Stimulated activated CD8-positive, alpha-beta memory T cell treated with anti-CD3 and anti-CD28 coated beads, Interleukin-4, amount 100 ng/mL, for 4 hours (primary cell): ENCODE data around the gene RREB1.

Source experiments
- DNase-seq, 2 donors: peaks; one replicate each; pipeline ENCODE4 v3.0.0-alpha.2; 2020; ENCODE audit warnings: low read depth in 2 of 2, low spot score in 1 of 2

RREB1 gene

GRCh38 chr6:7107578-7108195, at the start of gene RREB1:
Gene RREB1, plus strand, starts transcription at chr6:7107961. Its CDS starts 73,951 bp downstream, at chr6:7181912.
- peak; percentile 33 to 50 for DNase-seq

- no peak for DNase-seq
Observed at GRCh38 chr6:7058250-7058923, 49.4 kb upstream of the RREB1 start.

- no peak for DNase-seq
Observed at GRCh38 chr6:7060769-7061516, 46.8 kb upstream of the RREB1 start.

GRCh38 chr6:7062451-7063162, 45.2 kb upstream of the RREB1 start:
- DNase-seq: no peak

- DNase-seq: no peak
Observed at GRCh38 chr6:7067305-7067704, 40.5 kb upstream of the RREB1 start.

GRCh38 chr6:7071405-7071804, 36.4 kb upstream of the RREB1 start:
- no peak for DNase-seq

- DNase-seq: no peak
Observed at GRCh38 chr6:7073082-7073820, 34.5 kb upstream of the RREB1 start.

GRCh38 chr6:7073821-7074525, 33.8 kb upstream of the RREB1 start:
- peak; percentile 22 to 29 for DNase-seq

GRCh38 chr6:7074870-7075269, 32.9 kb upstream of the RREB1 start:
- no peak for DNase-seq

GRCh38 chr6:7075341-7076000, 32.3 kb upstream of the RREB1 start:
- DNase-seq: no peak

- DNase-seq: no peak
Observed at GRCh38 chr6:7077856-7078255, 29.9 kb upstream of the RREB1 start.

- DNase-seq: no peak
Observed at GRCh38 chr6:7078856-7079255, 28.9 kb upstream of the RREB1 start.

- DNase-seq: no peak
Observed at GRCh38 chr6:7080311-7080710, 27.4 kb upstream of the RREB1 start.

- DNase-seq: no peak
Observed at GRCh38 chr6:7085911-7086310, 21.9 kb upstream of the RREB1 start.

GRCh38 chr6:7086488-7086887, 21.3 kb upstream of the RREB1 start:
- DNase-seq: no peak

- no peak for DNase-seq
Observed at GRCh38 chr6:7087066-7087465, 20.7 kb upstream of the RREB1 start.

GRCh38 chr6:7087491-7087979, 20.2 kb upstream of the RREB1 start:
- DNase-seq: no peak

GRCh38 chr6:7088076-7088742, 19.6 kb upstream of the RREB1 start:
- no peak for DNase-seq

GRCh38 chr6:7098993-7099392, 8.8 kb upstream of the RREB1 start:
- DNase-seq: no peak
